Stimulated activated CD4-positive, alpha-beta T cell treated with anti-CD3 and anti-CD28 coated beads, TNF-alpha, amount 100 ng/mL, for 24 hours (primary cell): Measurements from ENCODE around the gene VWA7.
"Not testable (repeated sequence)": the region's sequence is repeated elsewhere in the genome, so short reads cannot be mapped to it uniquely, and the experiment has no call there.

Source experiments
- DNase-seq, 3 experiments: peaks; one replicate each; pipeline ENCODE4 v3.0.0-alpha.2; 2020; ENCODE audit warnings: low read depth in 3 of 3

The VWA7 gene

GRCh38 chr6:31805939-31806469 lies 28.9 kb upstream of the VWA7 start:
- no peak for DNase-seq

DNA sequence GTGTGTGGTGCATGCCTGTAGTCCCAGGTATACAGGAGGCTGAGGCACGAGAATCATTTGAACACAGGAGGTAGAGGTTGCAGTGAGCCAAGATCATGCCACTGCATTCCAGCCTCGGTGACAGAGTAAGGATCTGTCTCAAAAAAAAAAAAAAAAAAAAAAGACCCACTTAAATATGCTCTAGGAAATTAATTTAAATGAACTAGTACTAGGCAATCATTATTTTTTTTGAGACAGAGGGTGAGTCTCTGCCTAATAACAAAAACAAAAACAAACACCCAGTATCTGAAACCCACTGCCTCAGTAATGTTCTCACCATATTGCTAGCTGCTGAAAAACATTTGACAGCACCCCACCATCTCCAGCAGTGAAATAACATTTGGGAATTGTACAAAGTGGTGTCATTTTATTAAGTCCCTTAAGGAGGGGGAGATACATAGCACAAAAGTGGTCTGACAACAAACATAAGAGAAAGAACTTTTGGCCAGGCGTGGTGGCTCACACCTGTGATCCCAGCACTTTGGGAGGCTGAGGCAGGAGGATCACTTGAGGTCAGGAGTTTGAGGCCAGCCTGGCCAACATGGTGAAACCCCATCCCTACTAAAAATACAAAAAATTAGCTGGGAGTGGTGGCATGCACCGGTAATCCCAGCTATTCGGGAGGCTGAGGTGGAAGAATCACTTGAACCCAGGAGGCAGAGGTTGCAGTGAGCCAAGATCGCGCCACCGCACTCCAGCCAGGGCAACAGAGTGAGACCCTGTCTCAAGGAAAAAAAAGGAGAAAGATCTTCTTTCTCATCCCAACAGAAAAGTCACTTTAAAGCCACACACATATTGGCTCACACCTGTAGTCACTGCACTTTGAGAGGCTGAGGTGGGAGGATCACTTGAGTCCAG lies 24.2 kb upstream of the VWA7 start:
- DNase-seq = not testable (repeated sequence)

- no peak for DNase-seq
These were observed 22.7 kb upstream of the VWA7 start for GRCh38 chr6:31799781-31800180.

- DNase-seq = no peak
These were observed 20.5 kb upstream of the VWA7 start for GRCh38 chr6:31797588-31797987.

- DNase-seq = no peak
These were observed 19.9 kb upstream of the VWA7 start for GRCh38 chr6:31796993-31797385.

GRCh38 chr6:31795616-31796298 lies 18.6 kb upstream of the VWA7 start, which contains the start of gene VARS1:
TSS of gene VARS1 (minus strand) at chr6:31795752. CDS start at chr6:31795217, 535 bp downstream.
- peak; percentile 68 to 84 (median 69) for DNase-seq

GRCh38 chr6:31794866-31795615 lies 17.9 kb upstream of the VWA7 start:
- DNase-seq = no peak

GRCh38 chr6:31794294-31794865 lies 17.3 kb upstream of the VWA7 start:
- no peak for DNase-seq

DNA sequence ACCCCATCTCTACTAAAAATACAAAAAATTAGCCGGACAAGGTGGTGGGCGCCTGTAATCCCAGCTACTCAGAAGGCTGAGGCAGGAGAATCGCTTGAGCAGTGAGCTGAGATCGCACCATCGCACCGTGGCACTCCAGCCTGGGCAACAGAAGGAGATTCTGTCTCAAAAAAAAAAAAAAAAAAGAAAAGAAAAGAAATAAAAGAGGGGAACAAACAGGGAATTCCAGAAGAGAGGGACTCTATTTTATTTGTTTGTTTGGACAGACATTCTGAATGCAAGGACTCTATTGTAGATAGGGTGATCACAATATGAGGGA lies 16.8 kb upstream of the VWA7 start:
- DNase-seq = not testable (repeated sequence)

- DNase-seq = no peak
These were observed 15.6 kb upstream of the VWA7 start for GRCh38 chr6:31792761-31793171.

DNA sequence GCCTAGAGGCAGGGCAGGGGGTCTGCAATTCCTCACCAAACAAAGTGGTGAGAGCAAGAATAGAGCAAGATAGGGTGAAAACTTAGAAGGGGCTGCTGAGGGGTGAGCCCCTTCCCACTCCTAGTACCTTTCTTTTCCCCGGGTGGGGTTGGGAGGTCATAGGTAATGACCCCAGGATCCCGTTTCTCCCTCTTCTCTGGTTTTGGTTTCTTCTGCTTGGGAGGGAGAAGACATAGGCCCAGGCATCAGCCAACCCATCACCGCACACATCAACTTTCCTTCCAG lies 14.9 kb upstream of the VWA7 start:
- no peak for DNase-seq

DNA sequence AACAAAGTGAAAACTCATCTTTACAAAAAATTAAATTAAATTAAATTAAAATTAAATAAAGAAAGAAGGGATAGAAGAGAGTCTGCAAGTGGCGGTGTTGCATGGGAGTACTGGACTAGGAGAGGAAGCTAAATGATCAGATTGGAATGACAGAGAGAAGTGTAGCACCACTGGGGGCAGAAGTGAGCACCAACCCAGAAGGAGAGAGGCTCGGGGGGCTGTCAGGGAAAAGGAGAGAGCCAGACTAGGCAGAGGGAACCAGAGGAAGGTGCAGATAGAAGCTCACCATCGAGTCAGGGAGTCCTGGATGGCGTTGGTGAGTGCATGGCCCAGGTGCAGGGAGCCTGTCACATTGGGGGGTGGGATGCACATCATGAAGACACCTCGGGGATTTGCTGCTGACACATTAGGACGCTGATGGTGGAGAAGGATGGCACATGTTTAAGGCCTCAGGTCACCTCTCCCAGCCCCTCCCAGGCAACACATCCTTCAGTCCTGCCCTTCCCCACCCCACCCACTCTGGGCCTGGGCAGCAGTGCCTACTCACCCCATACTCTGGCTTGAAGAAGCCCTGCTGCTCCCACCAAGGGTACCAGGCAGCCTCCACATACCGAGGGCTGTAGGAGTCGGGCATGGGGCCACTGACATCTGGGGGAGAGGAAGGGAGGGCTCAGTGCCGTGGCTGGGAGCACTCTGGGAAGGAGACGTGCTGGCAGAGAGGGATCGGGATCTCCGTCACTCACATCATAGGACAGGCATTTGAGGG lies 14.4 kb upstream of the VWA7 start:
- peak in 1 of 3 experiments; percentile 39 for DNase-seq

- DNase-seq = no peak
These were observed 8.3 kb upstream of the VWA7 start for GRCh38 chr6:31785475-31785874.

DNA sequence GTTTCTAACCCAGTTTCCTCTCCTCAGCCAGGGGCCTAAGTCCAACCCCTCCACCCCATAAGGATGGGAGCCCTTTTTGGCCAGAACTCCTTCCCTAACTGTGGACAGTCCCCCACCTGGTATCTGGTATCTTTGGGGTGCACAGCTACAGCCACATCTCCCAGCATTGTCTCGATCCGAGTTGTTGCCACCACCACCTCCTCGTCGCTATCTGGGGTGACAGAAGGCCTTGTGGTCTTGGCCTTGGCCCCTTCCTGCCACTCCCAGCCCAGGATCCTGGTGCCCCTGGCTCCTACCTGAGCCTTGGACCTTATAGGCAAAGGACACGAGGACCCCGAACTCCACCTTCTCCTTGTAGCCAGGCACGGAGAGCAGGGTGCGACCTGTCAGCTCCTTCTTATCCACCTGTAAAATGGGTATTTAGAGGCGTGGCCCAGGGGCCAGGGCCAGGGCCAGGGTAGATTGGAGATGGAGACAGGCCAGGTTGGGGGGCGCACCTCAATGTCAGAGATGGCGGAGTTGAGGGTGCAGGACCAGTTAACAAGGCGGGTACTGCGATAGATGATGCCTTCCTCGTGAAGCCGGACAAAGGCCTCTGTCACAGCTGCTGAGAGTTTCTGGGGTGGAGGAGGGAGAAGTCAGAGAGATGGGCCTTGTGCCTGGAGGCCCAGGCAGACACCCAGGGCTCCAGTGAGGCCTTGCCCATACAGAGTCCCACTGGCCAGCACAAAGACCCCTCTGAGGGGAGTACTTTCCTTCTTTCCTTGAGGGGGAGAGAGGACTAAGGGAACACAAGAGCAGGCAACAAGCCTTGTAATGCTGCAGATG lies 7.2 kb upstream of the VWA7 start:
- DNase-seq = no peak

GRCh38 chr6:31782126-31782855 lies 5.2 kb upstream of the VWA7 start:
- no peak for DNase-seq

- DNase-seq = no peak
These were observed 4.4 kb upstream of the VWA7 start for GRCh38 chr6:31781244-31782125.

GRCh38 chr6:31780507-31781243 lies 3.5 kb upstream of the VWA7 start:
- DNase-seq = no peak

DNA sequence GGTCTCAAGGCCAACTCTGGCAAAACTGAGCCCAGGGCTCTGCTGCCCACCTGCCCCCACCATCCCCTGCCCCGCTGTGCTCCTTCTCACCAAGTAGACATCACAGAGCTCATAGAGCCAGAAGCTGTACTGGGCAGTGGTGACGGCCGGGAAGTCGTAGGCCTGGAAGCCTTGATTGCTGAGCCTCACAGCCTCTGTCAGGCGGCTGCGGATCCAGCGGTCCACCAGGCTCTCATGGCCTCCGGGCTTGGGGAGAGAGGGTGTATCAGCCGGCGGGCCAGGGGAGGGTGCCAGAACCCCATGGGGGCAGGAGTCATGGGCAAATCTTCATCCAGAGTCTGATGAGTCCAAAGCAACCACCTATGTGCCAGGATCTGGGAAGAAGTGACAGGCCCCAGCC lies 2.8 kb upstream of the VWA7 start:
- no peak for DNase-seq
